CD4-positive, alpha-beta T cell treated with Interleukin-21 for 1 hour (primary cell): ENCODE results near the gene NQO2.
"Not testable (repeated sequence)": the region's sequence is repeated elsewhere in the genome, so short reads cannot be mapped to it uniquely, and the experiment has no call there.

Experiments
- DNase-seq: peaks from one replicate; pipeline ENCODE4 v3.0.0-alpha.2; 2020

The NQO2 gene

GRCh38 chr6:3016473-3017280 is 17.0 kb downstream of the NQO2 start:
- DNase-seq = no peak

GRCh38 chr6:3017304-3017703 is 17.6 kb downstream of the NQO2 start:
- no peak for DNase-seq

- no peak for DNase-seq
Measured at GRCh38 chr6:3019065-3019464, 19.4 kb downstream of the NQO2 start.

GRCh38 chr6:3019749-3020320 is 20.1 kb downstream of the NQO2 start:
- DNase-seq = no peak

DNA sequence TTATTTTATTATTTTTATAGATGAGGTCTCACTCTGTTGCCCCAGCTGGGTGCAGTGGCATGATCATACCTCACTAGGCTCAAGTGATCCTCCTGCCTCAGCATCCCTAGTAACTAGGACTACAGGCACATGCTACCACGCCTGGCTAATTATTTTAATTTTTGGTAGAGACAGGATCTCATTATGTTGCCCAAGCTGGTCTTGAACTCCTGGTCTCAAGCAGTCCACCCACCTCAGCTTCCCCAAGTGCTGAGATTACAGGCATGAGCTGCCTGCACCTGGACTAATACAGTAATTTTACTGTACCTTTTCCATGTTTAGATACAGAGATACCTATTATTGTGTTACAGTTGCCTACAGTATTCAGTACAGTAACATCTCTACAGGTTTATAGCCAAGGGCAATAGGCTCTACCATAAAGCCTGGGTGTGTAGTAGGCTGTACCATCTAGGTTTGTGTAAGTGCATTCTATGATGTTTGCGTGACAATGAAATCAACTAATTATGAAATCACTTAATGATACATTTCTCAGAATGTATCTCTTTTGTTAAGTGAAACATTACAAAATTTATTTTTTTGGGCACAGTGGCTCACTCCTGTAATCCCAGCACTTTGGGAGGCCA is 21.4 kb downstream of the NQO2 start:
- DNase-seq = not testable (repeated sequence)

- peak; percentile 44 for DNase-seq
Measured at GRCh38 chr6:3022765-3023662, 23.3 kb downstream of the NQO2 start.

GRCh38 chr6:3023663-3024483 is 24.2 kb downstream of the NQO2 start:
- peak; percentile 83 for DNase-seq

DNA sequence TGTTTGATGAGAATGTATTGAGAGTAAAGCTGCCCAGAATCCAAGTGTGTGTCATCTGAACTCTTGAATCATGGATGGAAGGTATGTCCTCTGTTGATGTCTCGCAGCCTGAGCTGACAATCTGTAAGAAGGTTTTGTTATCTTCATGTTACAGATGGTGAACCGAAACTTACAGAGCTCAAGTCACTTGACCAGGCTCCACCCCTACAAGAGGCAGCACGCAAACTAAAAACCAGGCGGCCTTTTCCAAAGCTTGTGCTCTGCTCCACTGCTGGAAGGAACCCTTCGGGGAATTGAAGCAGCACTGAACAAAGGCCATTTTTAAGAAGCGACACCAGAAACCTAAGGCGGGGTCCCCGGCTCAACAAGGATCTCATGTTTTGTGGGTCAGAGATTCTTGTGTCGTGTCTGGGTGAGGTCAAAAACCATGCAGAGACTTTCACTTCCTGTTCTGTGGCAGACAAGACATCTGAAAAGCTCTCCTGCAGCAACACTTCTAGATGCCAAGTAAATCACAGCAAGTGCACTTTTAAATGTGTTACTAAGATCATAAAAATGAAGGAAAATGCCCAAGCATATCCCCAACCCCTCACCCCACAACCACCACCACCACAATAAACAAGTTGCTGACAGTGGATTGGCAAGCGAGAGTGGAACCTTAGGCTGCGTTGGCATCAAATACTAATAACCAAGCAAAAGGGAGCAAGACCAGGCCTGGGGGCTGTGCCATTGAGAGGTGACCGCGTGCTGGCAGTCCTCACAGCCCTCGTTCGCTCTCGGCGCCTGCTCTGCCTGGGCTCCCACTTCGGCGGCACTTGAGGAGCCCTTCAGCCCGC is 27.3 kb downstream of the NQO2 start:
- peak; percentile 44 for DNase-seq

DNA sequence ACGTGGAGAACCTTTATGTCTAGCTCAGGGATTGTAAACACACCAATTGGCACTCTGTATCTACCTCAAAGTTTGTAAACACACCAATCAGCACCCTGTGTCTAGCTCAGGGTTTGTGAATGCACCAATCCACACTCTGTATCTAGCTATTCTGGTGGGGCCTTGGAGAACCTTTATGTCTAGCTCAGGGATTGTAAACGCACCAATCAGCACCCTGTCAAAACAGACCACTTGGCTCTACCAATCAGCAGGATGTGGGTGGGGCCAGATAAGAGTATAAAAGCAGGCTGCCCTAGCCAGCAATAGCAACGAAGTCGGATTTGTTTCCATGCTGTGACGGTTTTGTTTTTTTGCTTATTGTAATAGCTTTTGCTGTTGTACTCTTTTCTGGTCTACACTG is 28.5 kb downstream of the NQO2 start:
- DNase-seq = not testable (repeated sequence)

GRCh38 chr6:3031857-3032640 is 32.4 kb downstream of the NQO2 start:
- no peak for DNase-seq

- DNase-seq = no peak
Measured at GRCh38 chr6:3032986-3033385, 33.3 kb downstream of the NQO2 start.

- DNase-seq = no peak
Measured at GRCh38 chr6:3033652-3034051, 34.0 kb downstream of the NQO2 start.

DNA sequence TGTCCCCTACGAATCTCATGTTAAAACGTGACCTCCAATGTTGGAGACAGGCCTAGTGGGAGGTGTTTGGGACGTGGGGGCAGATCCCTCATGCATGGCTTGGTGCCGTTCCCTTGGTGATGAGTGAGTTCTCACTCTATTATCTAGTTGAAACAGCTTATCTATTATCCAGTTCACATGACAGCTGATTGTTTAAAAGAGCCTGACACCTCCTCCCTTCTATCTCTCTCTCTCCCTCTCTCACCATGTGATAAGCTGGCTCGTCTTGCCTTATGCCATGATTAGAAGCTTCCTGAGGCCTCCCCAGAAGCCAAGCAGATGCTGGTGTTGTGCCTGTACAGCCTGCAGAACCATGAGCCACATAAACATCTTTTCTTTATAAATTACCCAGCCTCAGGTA is 35.7 kb downstream of the NQO2 start:
- DNase-seq = no peak

- DNase-seq = no peak
Measured at GRCh38 chr6:3036861-3037637, 37.4 kb downstream of the NQO2 start.

- DNase-seq = no peak
Measured at GRCh38 chr6:3037638-3038365, 38.1 kb downstream of the NQO2 start.

DNA sequence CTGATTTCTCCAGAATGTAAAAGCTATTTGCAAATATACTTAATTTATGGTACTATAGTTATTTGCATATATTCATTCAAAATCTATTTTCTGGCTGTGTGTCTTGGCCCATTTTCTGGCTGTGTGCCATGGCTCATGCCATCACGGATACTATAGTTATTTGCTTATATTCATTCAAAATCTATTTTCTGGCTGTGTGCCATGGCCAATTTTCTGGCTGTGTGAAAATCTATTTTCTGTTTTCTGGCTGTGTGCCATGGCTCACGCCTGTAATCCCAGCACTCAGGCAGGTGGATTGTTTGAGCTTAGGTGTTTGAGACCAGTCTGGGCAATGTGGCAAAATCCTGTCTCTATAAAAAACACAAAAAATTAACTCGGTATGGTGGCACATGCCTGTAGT is 39.7 kb downstream of the NQO2 start:
- no peak for DNase-seq

DNA sequence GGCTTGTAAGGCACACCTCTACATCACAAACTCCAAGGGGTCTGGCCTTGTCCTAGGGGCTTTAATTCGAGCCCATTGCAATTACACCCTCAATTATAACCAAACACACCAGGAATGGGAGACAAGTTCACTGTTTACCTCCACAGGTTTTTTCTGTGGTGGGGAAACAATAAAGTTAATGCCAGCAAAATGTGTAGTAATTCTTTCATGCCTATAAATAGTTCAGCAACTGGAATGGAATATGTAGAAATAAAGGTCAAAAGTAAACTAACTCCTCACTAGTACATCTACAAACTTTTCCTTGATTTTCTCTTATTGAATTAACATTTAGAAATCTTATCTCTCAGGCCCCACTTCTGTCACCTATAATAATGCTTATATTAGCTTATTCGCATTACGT is 41.5 kb downstream of the NQO2 start:
- no peak for DNase-seq

DNA sequence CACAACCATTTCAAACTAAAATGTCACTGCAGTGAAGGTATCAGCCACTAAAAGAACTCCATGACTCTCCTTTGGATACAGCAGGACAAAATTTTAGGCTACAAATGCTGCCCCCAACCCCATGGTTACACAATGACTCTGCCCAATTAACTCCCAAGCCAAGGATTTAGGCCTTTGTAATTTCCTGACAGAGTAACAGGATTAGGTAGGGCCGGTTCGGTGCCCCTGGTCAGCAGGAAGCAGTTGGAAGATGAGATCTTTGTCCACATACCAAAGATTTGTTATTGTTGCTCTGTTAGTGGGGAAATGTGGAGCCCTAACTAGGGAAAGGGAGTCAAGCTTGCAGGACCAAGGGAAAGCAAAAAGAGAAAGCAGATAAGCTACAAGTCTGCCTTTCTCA is 41.9 kb downstream of the NQO2 start:
- DNase-seq = no peak

- no peak for DNase-seq
Measured at GRCh38 chr6:3045369-3045768, 45.7 kb downstream of the NQO2 start.
